HG02981 (cell line): ENCODE measurements around the gene RCOR1.
A peak's percentile ranks its signal among the peaks of the same experiment; 100 is the strongest.
"Not testable (repeated sequence)": the region's sequence is repeated elsewhere in the genome, so short reads cannot be mapped to it uniquely, and the experiment has no call there.

Source experiments
- ATAC-seq: cut with Tn5 transposase; IDR thresholded peaks from one replicate; pipeline ENCODE4 v1.9.1; 2021; ENCODE audit warnings: mild to moderate bottlenecking, moderate library complexity; ENCODE audit not compliant: unreplicated experiment

The RCOR1 gene

GRCh38 chr14:102591944-102592762 lies at the start of gene RCOR1:
RCOR1 (plus strand) TSS chr14:102592649; CDS start chr14:102592887, 238 bp downstream.
- ATAC-seq = peak; percentile 66

GRCh38 chr14:102544046-102544746 lies 48.3 kb upstream of the RCOR1 start:
- ATAC-seq = no peak

GRCh38 chr14:102544747-102545460 lies 47.5 kb upstream of the RCOR1 start:
- no peak for ATAC-seq

- ATAC-seq = no peak
Measured at GRCh38 chr14:102545461-102546265, 46.8 kb upstream of the RCOR1 start.

GRCh38 chr14:102548616-102549240 lies 43.7 kb upstream of the RCOR1 start:
- no peak for ATAC-seq

GRCh38 chr14:102550927-102551401 lies 41.5 kb upstream of the RCOR1 start:
- not testable (repeated sequence) for ATAC-seq

- no peak for ATAC-seq
Measured at GRCh38 chr14:102551995-102552705, 40.3 kb upstream of the RCOR1 start.

GRCh38 chr14:102554821-102555819 lies 37.3 kb upstream of the RCOR1 start:
- ATAC-seq = peak; percentile 58

- no peak for ATAC-seq
Measured at GRCh38 chr14:102556098-102556677, 36.3 kb upstream of the RCOR1 start.

GRCh38 chr14:102557434-102558226 lies 34.8 kb upstream of the RCOR1 start:
- no peak for ATAC-seq

GRCh38 chr14:102558556-102558955 lies 33.9 kb upstream of the RCOR1 start:
- no peak for ATAC-seq

- no peak for ATAC-seq
Measured at GRCh38 chr14:102560458-102561261, 31.8 kb upstream of the RCOR1 start.

GRCh38 chr14:102565331-102565887 lies 27.0 kb upstream of the RCOR1 start:
- ATAC-seq = no peak

- ATAC-seq = no peak
Measured at GRCh38 chr14:102565959-102566358, 26.5 kb upstream of the RCOR1 start.

GRCh38 chr14:102568115-102568614 lies 24.3 kb upstream of the RCOR1 start:
- no peak for ATAC-seq
